Neural cell (in vitro differentiated cells): ENCODE data around the gene CUTC. TPM values are rescaled to one million over a fixed set of nuclear protein-coding genes. Genes with fewer than 3 reads are reported as not detected.

Source experiments
- H2AFZ ChIP-seq: fragments of 200-600, 300-800 bp; sonication (generic), shearing (Covaris generic); 2 replicates; pipeline ENCODE4 v1.6.0; 2014; ENCODE audit warnings: low read depth, mild to moderate bottlenecking, antibody characterized with exemption, low read length, moderate library complexity
- H3F3A ChIP-seq: fragments of 200-600 bp; shearing (Covaris generic); 2 replicates; pipeline ENCODE4 v1.6.1; 2016; ENCODE audit warnings: mild to moderate bottlenecking, moderate library complexity, mixed read lengths, antibody characterized with exemption, low read length; ENCODE audit not compliant: insufficient read depth, poor library complexity, severe bottlenecking
- H3K27ac ChIP-seq: fragments of 200-600, 300-800 bp; sonication (generic), shearing (Covaris generic); 2 replicates; pipeline ENCODE4 v1.5.1; 2014; ENCODE audit warnings: mild to moderate bottlenecking, low read length, moderate library complexity
- H3K27me3 ChIP-seq: fragments of 300-800, 200-600 bp; sonication (generic), shearing (Covaris generic); 2 replicates; pipeline ENCODE4 v1.6.0; 2014; ENCODE audit warnings: mild to moderate bottlenecking, low read depth, low read length, moderate library complexity; ENCODE audit not compliant: insufficient read depth
- H3K36me3 ChIP-seq: fragments of 300-800, 200-600 bp; sonication (generic), shearing (Covaris generic); 2 replicates; pipeline ENCODE4 v1.5.1; 2014; ENCODE audit warnings: mild to moderate bottlenecking, antibody characterized with exemption, low read length, moderate library complexity; ENCODE audit not compliant: insufficient read depth
- H3K4me2 ChIP-seq: fragments of 300-800, 200-600 bp; sonication (generic), shearing (Covaris generic); 2 replicates; pipeline ENCODE4 v1.6.0; 2014; ENCODE audit warnings: mild to moderate bottlenecking, low read length
- H3K4me3 ChIP-seq: fragments of 300-800, 200-600 bp; sonication (generic), shearing (Covaris generic); 2 replicates; pipeline ENCODE4 v1.5.1; 2014; ENCODE audit warnings: mild to moderate bottlenecking, low read length, moderate library complexity
- H3K79me2 ChIP-seq: fragments of 200-600 bp; shearing (Covaris generic); replicated peaks from 2 replicates; pipeline ENCODE4 v1.6.0; 2014; ENCODE audit warnings: mild to moderate bottlenecking, low read length, moderate library complexity; ENCODE audit not compliant: insufficient read depth
- H3K9ac ChIP-seq: fragments of 300-800, 200-600 bp; sonication (generic), shearing (Covaris generic); 2 replicates; pipeline ENCODE4 v1.6.1; 2016; ENCODE audit warnings: mild to moderate bottlenecking, low read length, mixed read lengths
- H3K9me2 ChIP-seq: fragments of 200-600 bp; shearing (Covaris generic); 2 replicates; pipeline ENCODE4 v1.6.1; 2016; ENCODE audit warnings: mild to moderate bottlenecking, low read length, mixed read lengths; ENCODE audit not compliant: insufficient read depth
- H3K9me3 ChIP-seq: fragments of 200-600, 300-800 bp; sonication (generic), shearing (Covaris generic); 2 replicates; pipeline ENCODE4 v1.6.1; 2016; ENCODE audit warnings: mild to moderate bottlenecking, mixed run types, low read length, moderate library complexity, mixed read lengths
- H4K20me1 ChIP-seq: fragments of 200-600 bp; shearing (Covaris generic); 2 replicates; pipeline ENCODE4 v1.6.1; 2016; ENCODE audit warnings: mild to moderate bottlenecking, mixed run types; ENCODE audit not compliant: insufficient read depth
- CTCF ChIP-seq: fragments of 450-650 bp; IDR thresholded peaks from 2 replicates; pipeline ENCODE4 v1.5.1; 2014; ENCODE audit warnings: antibody characterized with exemption, mild to moderate bottlenecking, moderate library complexity; ENCODE audit not compliant: poor library complexity, severe bottlenecking
- EP300 ChIP-seq: fragments of 450-650 bp; conservative IDR thresholded peaks from 2 replicates; pipeline ENCODE4 v1.6.1; 2014; ENCODE audit warnings: antibody characterized with exemption, mild to moderate bottlenecking, moderate library complexity; ENCODE audit not compliant: poor library complexity, severe bottlenecking
- EZH2 ChIP-seq: fragments of 200-600, 300-800 bp; shearing (Covaris generic), sonication (generic); IDR thresholded peaks from 2 replicates; pipeline ENCODE4 v1.6.1; 2014; ENCODE audit warnings: antibody characterized with exemption, low read length, borderline replicate concordance, mild to moderate bottlenecking; ENCODE audit not compliant: insufficient read depth, poor library complexity, severe bottlenecking
- MXI1 ChIP-seq: fragments of 450-650 bp; conservative IDR thresholded peaks from 2 replicates; pipeline ENCODE4 v1.6.1; 2014; ENCODE audit warnings: antibody characterized with exemption, mild to moderate bottlenecking; ENCODE audit not compliant: poor library complexity, severe bottlenecking
- POLR2AphosphoS5 ChIP-seq: IDR thresholded peaks from 2 replicates; pipeline ENCODE4 v1.6.1; 2012
- RAD21 ChIP-seq: fragments of 450-650 bp; conservative IDR thresholded peaks from 2 replicates; pipeline ENCODE4 v1.6.1; 2014; ENCODE audit warnings: antibody characterized with exemption, mild to moderate bottlenecking, moderate library complexity
- REST ChIP-seq: IDR thresholded peaks from 2 replicates; pipeline ENCODE4 v1.6.1; 2012; ENCODE audit warnings: borderline replicate concordance
- SMC3 ChIP-seq: fragments of 450-650 bp; conservative IDR thresholded peaks from 2 replicates; pipeline ENCODE4 v1.6.1; 2014; ENCODE audit warnings: antibody characterized with exemption, mild to moderate bottlenecking, moderate library complexity; ENCODE audit not compliant: poor library complexity
- TAF1 ChIP-seq: IDR thresholded peaks from 2 replicates; pipeline ENCODE4 v1.6.1; 2012; ENCODE audit warnings: low read depth
- polyA plus RNA-seq: library from polyadenylated mRNA; depleted of rRNA; stranded (reverse); fragments of >200 nt; gene quantifications from 2 replicates; pipeline ENCODE4 v1.2.3, GENCODE V29; 2014

CUTC gene
- polyA plus RNA-seq, 1 donor from 2014 or later, result 26.2 TPM

GRCh38 chr10:99768556-99768955 lies 36.5 kb downstream of the CUTC start:
- Histone ChIP-seq H2AFZ (no peak overlapping the region), H3K36me3 (no peaks in the 10 kb centered on the region), H3K27me3 (no peaks in the 10 kb centered on the region), H4K20me1 (no peaks in the 10 kb centered on the region), H3K4me3 (no peak overlapping the region), H3K4me2 (no peak overlapping the region), H3K9me2 (no peaks in the 10 kb centered on the region), H3K9ac (no peak overlapping the region), H3K9me3 (no peaks in the 10 kb centered on the region), H3K79me2 (no peaks in the 10 kb centered on the region), H3K27ac (no peak overlapping the region), H3F3A (no peaks in the 10 kb centered on the region)
- TF ChIP-seq EZH2, result no peak

- Histone ChIP-seq H3K9me2 (no peaks in the 10 kb centered on the region), H3K27ac (no peak overlapping the region), H3K4me2 (no peak overlapping the region), H2AFZ (no peak overlapping the region), H3K4me3 (no peak overlapping the region), H3K27me3 (no peaks in the 10 kb centered on the region), H3F3A (no peaks in the 10 kb centered on the region), H4K20me1 (no peaks in the 10 kb centered on the region), H3K79me2 (no peaks in the 10 kb centered on the region), H3K9ac (no peak overlapping the region), H3K36me3 (no peaks in the 10 kb centered on the region), H3K9me3 (no peaks in the 10 kb centered on the region)
- TF ChIP-seq RAD21 (no peak), EP300 (no peak), POLR2AphosphoS5 (no peak)
Observed at GRCh38 chr10:99769706-99770105, 37.7 kb downstream of the CUTC start.

- Histone ChIP-seq H3K36me3 (no peaks in the 10 kb centered on the region), H3K9me2 (no peaks in the 10 kb centered on the region), H3K27me3 (no peaks in the 10 kb centered on the region), H3K9me3 (no peaks in the 10 kb centered on the region), H3K4me3 (no peak overlapping the region), H2AFZ (no peak overlapping the region), H3K9ac (no peak overlapping the region), H3K27ac (no peak overlapping the region), H4K20me1 (no peaks in the 10 kb centered on the region), H3F3A (no peaks in the 10 kb centered on the region), H3K79me2 (no peaks in the 10 kb centered on the region), H3K4me2 (no peak overlapping the region)
- no peak for TF ChIP-seq REST
- no peak for TF ChIP-seq RAD21
- no peak for TF ChIP-seq TAF1
- no peak for TF ChIP-seq POLR2AphosphoS5
Observed at GRCh38 chr10:99770408-99771045, 38.5 kb downstream of the CUTC start.

GRCh38 chr10:99775850-99776249 lies 43.8 kb downstream of the CUTC start:
- Histone ChIP-seq H3K79me2 (no peaks in the 10 kb centered on the region), H3K9ac (no peak overlapping the region), H3K9me2 (no peaks in the 10 kb centered on the region), H3K4me2 (no peak overlapping the region), H3K27ac (no peak overlapping the region), H2AFZ (no peak overlapping the region), H3K4me3 (no peak overlapping the region), H4K20me1 (no peaks in the 10 kb centered on the region), H3F3A (no peaks in the 10 kb centered on the region), H3K27me3 (no peaks in the 10 kb centered on the region), H3K9me3 (no peaks in the 10 kb centered on the region), H3K36me3 (no peaks in the 10 kb centered on the region)
- no peak for TF ChIP-seq MXI1
- no peak for TF ChIP-seq CTCF
- TF ChIP-seq EP300, result no peak
- no peak for TF ChIP-seq POLR2AphosphoS5
- TF ChIP-seq RAD21, result no peak
- TF ChIP-seq SMC3, result no peak
- no peak for TF ChIP-seq REST
- no peak for TF ChIP-seq TAF1
